Endothelial cell of umbilical vein (primary cell): Measurements from ENCODE around the gene LRP1. TPM values are rescaled to one million over a fixed set of nuclear protein-coding genes. Genes with fewer than 3 reads are reported as not detected.

Experiments
- BruUV-seq: library from RNA; stranded (reverse); fragments of 400-500 nt; replicated peaks from 2 replicates; lab custom pipeline; 2021; lab: Mats Ljungman, UMichigan
- CTCF ChIA-PET: fragments of 300-600, 350-600 bp; sonication (Branson Sonifier 250); formaldehyde crosslinking; loops from one replicate; lab custom pipeline; 2021; ENCODE audit warnings: antibody characterized with exemption, inconsistent platforms; lab: Charles Lee
- POLR2A ChIA-PET: fragments of 300-600, 350-600 bp; sonication (Branson Sonifier 250); formaldehyde crosslinking; loops from one replicate; lab custom pipeline; 2021; ENCODE audit warnings: antibody characterized with exemption, inconsistent platforms; lab: Charles Lee
- DNase-seq: peaks from one replicate; pipeline ENCODE4 v3.0.0-alpha.2; 2011; ENCODE audit warnings: low read depth, low spot score
- FAIRE-seq: peaks from 2 replicates; lab custom pipeline; 2011; peaks lifted over from hg19 to GRCh38; lab: Jason Lieb, UNC
- H2AFZ ChIP-seq: 2 replicates; pipeline ENCODE4 v1.6.0; 2012; ENCODE audit warnings: low read depth, low read length, control low read depth, inconsistent platforms
- H3K27ac ChIP-seq: 2 replicates; pipeline ENCODE4 v1.5.1; 2011; ENCODE audit warnings: low read depth, mild to moderate bottlenecking, control low read depth, low read length, moderate library complexity; ENCODE audit not compliant: insufficient read depth
- H3K27me3 ChIP-seq, 2 experiments: 2 replicates each; pipeline versions ENCODE4 v1.6.0 to v1.6.1; 2011; ENCODE audit warnings: low read length in 2 of 2, mixed read lengths in 1 of 2; ENCODE audit not compliant: control insufficient read depth in 2 of 2, insufficient read depth in 2 of 2
- H3K36me3 ChIP-seq, 2 experiments: 2 replicates in 1 of 2; 3 replicates in 1 of 2; pipeline ENCODE4 v1.5.1; 2011; ENCODE audit warnings: low read length in 2 of 2, mild to moderate bottlenecking in 1 of 2, moderate library complexity in 1 of 2; ENCODE audit not compliant: control insufficient read depth in 2 of 2, insufficient read depth in 2 of 2; ENCODE audit errors: extremely low read depth in 1 of 2
- H3K4me1 ChIP-seq: 3 replicates; pipeline ENCODE4 v1.5.1; 2011; ENCODE audit warnings: mild to moderate bottlenecking, low read length; ENCODE audit not compliant: control insufficient read depth, insufficient read depth; ENCODE audit errors: extremely low read depth
- H3K4me2 ChIP-seq: 2 replicates; pipeline ENCODE4 v1.6.1; 2011; ENCODE audit warnings: low read length, control low read depth, mixed read lengths; ENCODE audit not compliant: insufficient read depth
- H3K4me3 ChIP-seq, 3 experiments: fragments of 200-600 bp in 1 of 3; sonication (generic), shearing (Covaris generic) in 1 of 3; replicated peaks in 1 of 3; 2 replicates each; pipeline ENCODE4 v1.5.1; 2011 to 2016; ENCODE audit warnings: control low read depth in 3 of 3, low read length in 3 of 3, mild to moderate bottlenecking in 2 of 3, inconsistent platforms in 1 of 3, low read depth in 1 of 3, moderate library complexity in 1 of 3; ENCODE audit not compliant: insufficient read depth in 1 of 3
- H3K79me2 ChIP-seq: 2 replicates; pipeline ENCODE4 v1.6.0; 2012; ENCODE audit warnings: low read length, inconsistent platforms; ENCODE audit not compliant: control insufficient read depth, insufficient read depth
- H3K9ac ChIP-seq: replicated peaks from 2 replicates; pipeline ENCODE3; 2011; ENCODE audit warnings: low read length, control low read depth; ENCODE audit not compliant: insufficient read depth; ENCODE audit errors: extremely low read depth
- H3K9me1 ChIP-seq: replicated peaks from 3 replicates; pipeline ENCODE4 v1.6.0; 2011; ENCODE audit warnings: mild to moderate bottlenecking, low read length; ENCODE audit not compliant: control insufficient read depth, insufficient read depth; ENCODE audit errors: extremely low read depth
- H3K9me3 ChIP-seq: replicated peaks from 2 replicates; pipeline ENCODE4 v1.5.1; 2012; ENCODE audit warnings: low read length, inconsistent platforms; ENCODE audit not compliant: control insufficient read depth, insufficient read depth
- H4K20me1 ChIP-seq: replicated peaks from 2 replicates; pipeline ENCODE3; 2011; ENCODE audit warnings: mild to moderate bottlenecking, low read length; ENCODE audit not compliant: control insufficient read depth, insufficient read depth; ENCODE audit errors: extremely low read depth
- CTCF ChIP-seq, 2 donors: IDR thresholded peaks; 1 replicate in 1 of 2; 2 replicates in 1 of 2; pipeline ENCODE4 v1.5.1; 2011; ENCODE audit warnings: low read length in 2 of 2, mild to moderate bottlenecking in 2 of 2, moderate library complexity in 2 of 2, control low read depth in 1 of 2, inconsistent platforms in 1 of 2, low read depth in 1 of 2; ENCODE audit not compliant: insufficient read depth in 1 of 2; ENCODE audit errors: extremely low read depth in 1 of 2
- EZH2 ChIP-seq: IDR thresholded peaks from 2 replicates; pipeline ENCODE4 v1.6.1; 2012; ENCODE audit warnings: borderline replicate concordance, low read depth, mild to moderate bottlenecking, moderate library complexity, low read length, inconsistent platforms; ENCODE audit not compliant: severe bottlenecking
- FOS ChIP-seq: IDR thresholded peaks from 2 replicates; pipeline ENCODE4 v1.6.1; 2011; ENCODE audit warnings: mild to moderate bottlenecking, low read length, moderate library complexity, borderline replicate concordance; ENCODE audit not compliant: insufficient read depth
- GATA2 ChIP-seq: IDR thresholded peaks from 2 replicates; pipeline ENCODE4 v1.7.0; 2011; ENCODE audit warnings: low read depth, mild to moderate bottlenecking, moderate library complexity, mixed read lengths, low read length; ENCODE audit not compliant: insufficient read length, insufficient read depth
- JUN ChIP-seq: IDR thresholded peaks from 2 replicates; pipeline ENCODE4 v1.6.1; 2011; ENCODE audit warnings: borderline replicate concordance, low read depth; ENCODE audit not compliant: insufficient read length, insufficient read depth
- MAX ChIP-seq: IDR thresholded peaks from 2 replicates; pipeline ENCODE4 v1.6.1; 2011; ENCODE audit not compliant: insufficient read depth, insufficient read length
- MYC ChIP-seq: IDR thresholded peaks from one replicate; pipeline ENCODE4 v1.6.1; 2011; ENCODE audit warnings: mild to moderate bottlenecking, low read depth, low read length
- POLR2A ChIP-seq: IDR thresholded peaks from 2 replicates; pipeline ENCODE4 v1.6.1; 2012; ENCODE audit warnings: low read depth, mild to moderate bottlenecking, control low read depth, low read length
- POLR2AphosphoS5 ChIP-seq: IDR thresholded peaks from 2 replicates; pipeline ENCODE4 v1.6.1; 2012; ENCODE audit warnings: low read depth, mild to moderate bottlenecking, control low read depth, low read length, moderate library complexity; ENCODE audit not compliant: insufficient read depth
- dilution Hi-C: fragments of 300-500 bp; cut with MboI; formaldehyde crosslinking; loops from one replicate; pipeline ENCODE4 v1.15.0; 2019; ENCODE audit warnings: low sequenced_read_pairs; ENCODE audit not compliant: extremely low pct_ligation_motif_present
- intact Hi-C: fragments of 100-400 bp; cut with micrococcal nuclease; formaldehyde crosslinking; loops from one replicate; pipeline ENCODE4 v1.10.0; 2022
- polyA plus RNA-seq, 4 experiments: library from polyadenylated mRNA; depleted of rRNA in 3 of 4; stranded (reverse) in 3 of 4; unstranded in 1 of 4; fragments of >200 nt; gene quantifications; 2 replicates each; pipeline versions ENCODE4 v1.2.1 to v1.2.3, GENCODE V29; 2011 to 2012; ENCODE audit warnings: missing spikeins in 1 of 4
- total RNA-seq: library from RNA; stranded (reverse); gene quantifications from 2 replicates; pipeline ENCODE4 v1.2.3, GENCODE V29; 2021

Gene LRP1
- total and polyA plus RNA-seq, 2 donors (not counting 3 experiments of a cell fraction or from before 2014, with no cell fraction given), result 1.6 to 4.6 TPM

- CTCF ChIA-PET, result interaction anchor here (1.3 to 13.0 kb wide), 2 partner anchors 41 to 53 kb away, joined by 3 to 429 read pairs; partner anchors contain the start of gene LRP1
These were observed 36.8 kb downstream of the LRP1 start for GRCh38 chr12:57164966-57165625.

More at GRCh38 chr12:57164966-57165625, 36.8 kb downstream of the LRP1 start:
- Histone ChIP-seq H3K4me3 (no peak overlapping the region), H3K4me1 (no peaks in the 10 kb centered on the region), H3K36me3 (no peaks in the 10 kb centered on the region), H3K27me3 (no peaks in the 10 kb centered on the region), H3K9ac (no peak overlapping the region), H3K79me2 (no peaks in the 10 kb centered on the region), H2AFZ (no peak overlapping the region), H3K27ac (no peak overlapping the region), H3K9me3 (no peaks in the 10 kb centered on the region), H3K9me1 (no peaks in the 10 kb centered on the region), H4K20me1 (no peaks in the 10 kb centered on the region), H3K4me2 (no peak overlapping the region)
- FAIRE-seq (no peak), DNase-seq (no peak)
- intact Hi-C loops, result no loop called here
- dilution Hi-C loops, result no loop called here
- TF ChIP-seq CTCF (IDR thresholded peaks at IDR 0.05; ENCODE audit: extremely low read depth in 1 of 2, insufficient read depth in 1 of 2, low read depth in 1 of 2, low read length in 2 of 2), result no peak
- TF ChIP-seq POLR2A, result no peak
- TF ChIP-seq GATA2, result no peak
- TF ChIP-seq JUN, result no peak
- TF ChIP-seq MAX, result no peak
- no peak for TF ChIP-seq MYC
- no peak for TF ChIP-seq FOS
- no peak for TF ChIP-seq EZH2
- TF ChIP-seq POLR2AphosphoS5, result no peak
- no TSS peak for BruUV-seq
- POLR2A ChIA-PET, result no interaction called here
